Measurements from ENCODE around the gene MEX3B.
"Not testable (repeated sequence)": the region's sequence is repeated elsewhere in the genome, so short reads cannot be mapped to it uniquely, and the experiment has no call there.

The MEX3B gene

DNA sequence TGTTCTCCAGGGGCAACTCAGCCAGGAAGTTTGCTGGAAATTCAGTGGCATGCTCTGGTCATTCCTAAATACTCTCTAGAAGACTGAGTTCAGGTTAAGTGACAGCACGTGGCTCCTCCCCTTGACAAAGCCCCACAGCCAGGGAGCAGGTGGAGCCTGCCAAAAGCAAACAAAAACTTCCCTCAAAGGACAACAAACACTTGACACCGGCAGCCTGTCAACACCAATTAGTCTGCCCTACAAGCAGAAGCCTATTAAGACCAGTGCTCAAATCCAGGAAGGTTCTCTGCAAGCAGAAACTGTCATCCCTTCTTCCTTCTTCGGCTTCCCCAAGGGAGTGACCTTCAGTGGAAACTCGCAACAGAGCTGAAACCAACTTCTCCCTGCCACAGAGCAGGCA, 5.0 kb downstream of the MEX3B start:
- H3K27ac ChIP-seq (ENCODE audit: low read depth, low read length): no peak overlapping the region
- no peak overlapping the region for H3K9ac ChIP-seq (ENCODE audit: low read length in 5 of 5)
- H3K4me3 ChIP-seq (ENCODE audit: low read depth in 1 of 5, low read length in 5 of 5): no peak overlapping the region
- H3K27me3 ChIP-seq (ENCODE audit: control insufficient read depth in 5 of 5, insufficient read depth in 4 of 5, low read length in 5 of 5): peaks cover 0 to 16% (median 0%) of the 10 kb centered on the region in 5 donors
- H3K9me3 ChIP-seq (ENCODE audit: control insufficient read depth in 5 of 5, low read length in 5 of 5): no peaks in the 10 kb centered on the region
- peaks cover 0 to 25% (median 22%) of the 10 kb centered on the region in 5 donors for H3K4me1 ChIP-seq (ENCODE audit: control insufficient read depth in 5 of 5, insufficient read depth in 5 of 5, low read length in 5 of 5)
- H3K36me3 ChIP-seq (ENCODE audit: control insufficient read depth in 5 of 5, insufficient read depth in 5 of 5, low read length in 5 of 5): peaks cover 0 to 7% (median 0%) of the 10 kb centered on the region in 5 donors

- peaks cover 0 to 16% (median 0%) of the 10 kb centered on the region in 5 donors for H3K27me3 ChIP-seq (ENCODE audit: control insufficient read depth in 5 of 5, insufficient read depth in 4 of 5, low read length in 5 of 5)
- H3K27ac ChIP-seq (ENCODE audit: low read depth, low read length): no peak overlapping the region
- no peak overlapping the region for H3K4me3 ChIP-seq (ENCODE audit: low read depth in 1 of 5, low read length in 5 of 5)
- peaks cover 0 to 7% (median 0%) of the 10 kb centered on the region in 5 donors for H3K36me3 ChIP-seq (ENCODE audit: control insufficient read depth in 5 of 5, insufficient read depth in 5 of 5, low read length in 5 of 5)
- peaks cover 0 to 22% (median 21%) of the 10 kb centered on the region in 5 donors for H3K4me1 ChIP-seq (ENCODE audit: control insufficient read depth in 5 of 5, insufficient read depth in 5 of 5, low read length in 5 of 5)
- no peaks in the 10 kb centered on the region for H3K9me3 ChIP-seq (ENCODE audit: control insufficient read depth in 5 of 5, low read length in 5 of 5)
- no peak overlapping the region for H3K9ac ChIP-seq (ENCODE audit: low read length in 5 of 5)
Measured at GRCh38 chr15:82040390-82040789, 5.4 kb downstream of the MEX3B start.

DNA sequence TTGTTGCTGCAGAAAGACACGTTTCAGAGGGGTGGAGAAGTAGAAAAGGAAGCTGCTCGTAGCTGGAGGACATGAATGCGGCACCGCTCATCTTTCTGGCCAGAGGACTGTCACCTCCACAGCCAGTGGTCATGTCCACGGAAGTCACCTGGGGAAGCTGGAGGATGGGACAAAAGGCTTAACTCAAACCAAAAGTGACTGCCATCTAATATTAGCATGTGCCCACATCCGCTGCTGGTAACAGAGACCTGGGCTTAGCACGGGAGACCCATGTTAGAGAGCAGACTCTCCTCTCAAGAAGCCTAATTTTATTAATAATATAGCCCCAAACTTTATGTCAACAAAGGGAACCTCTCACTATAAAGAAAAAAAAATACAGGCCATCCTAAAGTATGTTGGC, 5.9 kb downstream of the MEX3B start:
- Histone ChIP-seq H3K9ac (ENCODE audit: low read length in 5 of 5) (no peak overlapping the region), H3K9me3 (ENCODE audit: control insufficient read depth in 5 of 5, low read length in 5 of 5) (no peaks in the 10 kb centered on the region), H3K4me1 (ENCODE audit: control insufficient read depth in 5 of 5, insufficient read depth in 5 of 5, low read length in 5 of 5) (peaks cover 0 to 18% (median 16%) of the 10 kb centered on the region in 5 donors), H3K4me3 (ENCODE audit: low read depth in 1 of 5, low read length in 5 of 5) (no peak overlapping the region), H3K27ac (ENCODE audit: low read depth, low read length) (no peak overlapping the region), H3K27me3 (ENCODE audit: control insufficient read depth in 5 of 5, insufficient read depth in 4 of 5, low read length in 5 of 5) (peaks cover 0 to 16% (median 0%) of the 10 kb centered on the region in 5 donors), H3K36me3 (ENCODE audit: control insufficient read depth in 5 of 5, insufficient read depth in 5 of 5, low read length in 5 of 5) (peaks cover 0 to 7% (median 0%) of the 10 kb centered on the region in 5 donors)

DNA sequence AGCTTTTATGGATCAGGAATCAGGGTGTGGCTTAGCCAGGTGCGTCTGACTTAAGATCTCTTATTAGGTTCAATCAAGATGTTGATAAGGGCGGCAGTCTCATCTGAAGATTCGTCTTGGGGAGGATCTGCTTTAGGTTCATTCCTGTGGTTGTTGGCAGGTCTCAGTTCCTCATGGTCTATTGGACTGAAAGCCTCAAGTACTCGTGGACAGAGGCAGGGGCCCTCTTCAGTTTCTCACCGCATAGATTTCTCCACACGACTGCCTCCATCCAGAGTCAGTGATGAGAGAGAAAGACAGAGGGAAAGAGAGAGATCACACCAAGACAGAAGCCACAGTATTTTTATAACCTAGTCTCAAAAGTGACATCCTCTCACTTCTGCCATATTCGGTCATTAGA, 9.4 kb downstream of the MEX3B start:
- no peaks in the 10 kb centered on the region for H3K36me3 ChIP-seq (ENCODE audit: control insufficient read depth in 5 of 5, insufficient read depth in 5 of 5, low read length in 5 of 5)
- H3K4me3 ChIP-seq (ENCODE audit: low read depth in 1 of 5, low read length in 5 of 5): no peak overlapping the region
- H3K4me1 ChIP-seq (ENCODE audit: control insufficient read depth in 5 of 5, insufficient read depth in 5 of 5, low read length in 5 of 5): no peaks in the 10 kb centered on the region
- H3K27ac ChIP-seq (ENCODE audit: low read depth, low read length): no peak overlapping the region
- no peak overlapping the region for H3K9ac ChIP-seq (ENCODE audit: low read length in 5 of 5)
- peaks cover 0 to 2% (median 0%) of the 10 kb centered on the region in 5 donors for H3K27me3 ChIP-seq (ENCODE audit: control insufficient read depth in 5 of 5, insufficient read depth in 4 of 5, low read length in 5 of 5)
- H3K9me3 ChIP-seq (ENCODE audit: control insufficient read depth in 5 of 5, low read length in 5 of 5): no peaks in the 10 kb centered on the region

- no peaks in the 10 kb centered on the region for H3K27me3 ChIP-seq (ENCODE audit: control insufficient read depth in 5 of 5, insufficient read depth in 4 of 5, low read length in 5 of 5)
- no peaks in the 10 kb centered on the region for H3K9me3 ChIP-seq (ENCODE audit: control insufficient read depth in 5 of 5, low read length in 5 of 5)
- no peak overlapping the region for H3K9ac ChIP-seq (ENCODE audit: low read length in 5 of 5)
- H3K36me3 ChIP-seq (ENCODE audit: control insufficient read depth in 5 of 5, insufficient read depth in 5 of 5, low read length in 5 of 5): no peaks in the 10 kb centered on the region
- no peak overlapping the region for H3K4me3 ChIP-seq (ENCODE audit: low read depth in 1 of 5, low read length in 5 of 5)
- H3K27ac ChIP-seq (ENCODE audit: low read depth, low read length): no peak overlapping the region
- H3K4me1 ChIP-seq (ENCODE audit: control insufficient read depth in 5 of 5, insufficient read depth in 5 of 5, low read length in 5 of 5): no peaks in the 10 kb centered on the region
Measured at GRCh38 chr15:82031871-82032270, 13.9 kb downstream of the MEX3B start.

GRCh38 chr15:82030176-82030575, 15.6 kb downstream of the MEX3B start:
- H3K4me1 ChIP-seq (ENCODE audit: control insufficient read depth in 5 of 5, insufficient read depth in 5 of 5, low read length in 5 of 5): no peaks in the 10 kb centered on the region
- H3K9ac ChIP-seq (ENCODE audit: low read length in 5 of 5): no peak overlapping the region
- H3K27me3 ChIP-seq (ENCODE audit: control insufficient read depth in 5 of 5, insufficient read depth in 4 of 5, low read length in 5 of 5): no peaks in the 10 kb centered on the region
- no peaks in the 10 kb centered on the region for H3K36me3 ChIP-seq (ENCODE audit: control insufficient read depth in 5 of 5, insufficient read depth in 5 of 5, low read length in 5 of 5)
- H3K4me3 ChIP-seq (ENCODE audit: low read depth in 1 of 5, low read length in 5 of 5): no peak overlapping the region
- no peaks in the 10 kb centered on the region for H3K9me3 ChIP-seq (ENCODE audit: control insufficient read depth in 5 of 5, low read length in 5 of 5)
- H3K27ac ChIP-seq (ENCODE audit: low read depth, low read length): no peak overlapping the region

GRCh38 chr15:82028163-82028562, 17.7 kb downstream of the MEX3B start:
- not testable (repeated sequence) for H3K9me3 ChIP-seq (ENCODE audit: control insufficient read depth in 5 of 5, low read length in 5 of 5); H3K36me3 ChIP-seq (ENCODE audit: control insufficient read depth in 5 of 5, insufficient read depth in 5 of 5, low read length in 5 of 5); H3K27me3 ChIP-seq (ENCODE audit: control insufficient read depth in 5 of 5, insufficient read depth in 4 of 5, low read length in 5 of 5); H3K4me3 ChIP-seq (ENCODE audit: low read depth in 1 of 5, low read length in 5 of 5); H3K9ac ChIP-seq (ENCODE audit: low read length in 5 of 5); H3K4me1 ChIP-seq (ENCODE audit: control insufficient read depth in 5 of 5, insufficient read depth in 5 of 5, low read length in 5 of 5); H3K27ac ChIP-seq (ENCODE audit: low read depth, low read length)

DNA sequence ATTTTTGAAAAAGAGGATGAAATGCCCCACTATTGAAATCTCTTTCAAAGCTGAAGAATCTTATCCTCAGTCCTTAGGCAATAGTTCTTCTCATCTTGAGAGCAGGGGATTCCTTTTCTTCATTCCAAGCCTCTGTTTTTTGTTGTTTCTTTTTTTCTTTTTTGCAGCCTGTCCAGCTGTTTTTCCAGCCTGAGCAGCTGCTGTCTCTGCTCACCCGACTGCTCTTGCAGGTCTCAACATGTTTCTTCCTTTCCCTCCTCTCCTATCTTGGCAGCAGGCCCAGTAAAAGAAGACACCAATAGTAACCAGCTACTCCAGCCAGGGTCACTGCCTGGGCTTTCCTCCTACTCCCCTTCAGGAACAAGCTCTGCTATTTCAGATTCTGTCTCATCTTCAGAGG, 23.8 kb downstream of the MEX3B start:
- H3K4me1 ChIP-seq (ENCODE audit: control insufficient read depth in 5 of 5, insufficient read depth in 5 of 5, low read length in 5 of 5): no peaks in the 10 kb centered on the region
- H3K4me3 ChIP-seq (ENCODE audit: low read depth in 1 of 5, low read length in 5 of 5): no peak overlapping the region
- H3K27ac ChIP-seq (ENCODE audit: low read depth, low read length): no peak overlapping the region
- no peaks in the 10 kb centered on the region for H3K9me3 ChIP-seq (ENCODE audit: control insufficient read depth in 5 of 5, low read length in 5 of 5)
- H3K9ac ChIP-seq (ENCODE audit: low read length in 5 of 5): no peak overlapping the region
- no peaks in the 10 kb centered on the region for H3K36me3 ChIP-seq (ENCODE audit: control insufficient read depth in 5 of 5, insufficient read depth in 5 of 5, low read length in 5 of 5)
- H3K27me3 ChIP-seq (ENCODE audit: control insufficient read depth in 5 of 5, insufficient read depth in 4 of 5, low read length in 5 of 5): peaks cover 0 to 4% (median 0%) of the 10 kb centered on the region in 5 donors

DNA sequence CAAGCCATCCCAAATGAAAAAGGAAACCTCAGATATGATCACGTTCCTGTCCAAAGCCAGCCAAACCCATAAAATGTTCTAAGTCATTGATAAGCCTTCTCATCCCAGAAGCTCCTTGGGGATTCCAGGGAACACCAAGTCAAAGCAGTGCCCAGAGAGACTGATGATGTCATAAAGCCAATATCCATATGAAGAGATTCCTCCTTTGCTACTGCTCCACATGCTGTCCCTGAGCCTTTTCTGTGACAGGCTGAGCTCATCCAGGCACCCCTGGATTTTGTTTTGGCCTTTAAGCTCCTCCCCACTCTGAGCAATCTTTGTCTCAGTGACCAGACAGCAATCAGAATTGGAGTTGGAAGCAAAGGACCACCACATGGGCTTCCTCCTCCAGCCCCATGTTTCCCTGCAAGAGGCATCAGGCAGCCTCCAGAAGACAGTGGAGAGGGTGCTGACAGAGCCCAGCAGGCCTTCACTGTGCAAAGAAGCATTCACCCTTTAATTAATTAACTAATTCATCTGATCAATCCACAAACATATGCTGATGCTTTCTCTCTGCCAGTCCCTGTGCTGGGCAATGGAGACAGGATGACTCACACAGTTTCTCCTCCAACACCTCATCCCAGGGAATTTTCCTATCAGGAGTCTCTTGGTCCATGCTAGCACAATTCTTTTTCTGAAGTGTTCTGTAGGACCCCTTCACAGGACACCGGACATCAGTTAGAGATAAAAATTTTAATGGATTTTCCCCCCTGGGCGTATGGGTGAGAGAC, 25.0 kb downstream of the MEX3B start:
- Histone ChIP-seq H3K9me3 (ENCODE audit: control insufficient read depth in 5 of 5, low read length in 5 of 5) (no peaks in the 10 kb centered on the region), H3K27ac (ENCODE audit: low read depth, low read length) (no peak overlapping the region), H3K36me3 (ENCODE audit: control insufficient read depth in 5 of 5, insufficient read depth in 5 of 5, low read length in 5 of 5) (no peaks in the 10 kb centered on the region), H3K4me1 (ENCODE audit: control insufficient read depth in 5 of 5, insufficient read depth in 5 of 5, low read length in 5 of 5) (no peaks in the 10 kb centered on the region), H3K27me3 (ENCODE audit: control insufficient read depth in 5 of 5, insufficient read depth in 4 of 5, low read length in 5 of 5) (peaks cover 0 to 4% (median 0%) of the 10 kb centered on the region in 5 donors), H3K9ac (ENCODE audit: low read length in 5 of 5) (no peak overlapping the region), H3K4me3 (ENCODE audit: low read depth in 1 of 5, low read length in 5 of 5) (no peak overlapping the region)

GRCh38 chr15:82018201-82018600, 27.6 kb downstream of the MEX3B start:
- Histone ChIP-seq H3K4me1 (ENCODE audit: control insufficient read depth in 5 of 5, insufficient read depth in 5 of 5, low read length in 5 of 5) (peaks cover 0 to 9% (median under 1%) of the 10 kb centered on the region in 5 donors), H3K27me3 (ENCODE audit: control insufficient read depth in 5 of 5, insufficient read depth in 4 of 5, low read length in 5 of 5) (peaks cover 0 to 4% (median 0%) of the 10 kb centered on the region in 5 donors), H3K4me3 (ENCODE audit: low read depth in 1 of 5, low read length in 5 of 5) (no peak overlapping the region), H3K27ac (ENCODE audit: low read depth, low read length) (no peak overlapping the region), H3K9me3 (ENCODE audit: control insufficient read depth in 5 of 5, low read length in 5 of 5) (no peaks in the 10 kb centered on the region), H3K36me3 (ENCODE audit: control insufficient read depth in 5 of 5, insufficient read depth in 5 of 5, low read length in 5 of 5) (no peaks in the 10 kb centered on the region), H3K9ac (ENCODE audit: low read length in 5 of 5) (no peak overlapping the region)

Data from subcutaneous abdominal adipose tissue (tissue), 5 donors.